Hypothalamus (tissue), 51 donors: ENCODE results near the gene CEP97.
"Not testable (repeated sequence)": the region's sequence is repeated elsewhere in the genome, so short reads cannot be mapped to it uniquely, and the experiment has no call there.

Experiments used
- DNase-seq, 51 donors: peaks; one replicate each; lab custom pipeline; 2025; lab: John Stamatoyannopoulos, UW

The CEP97 gene

DNA sequence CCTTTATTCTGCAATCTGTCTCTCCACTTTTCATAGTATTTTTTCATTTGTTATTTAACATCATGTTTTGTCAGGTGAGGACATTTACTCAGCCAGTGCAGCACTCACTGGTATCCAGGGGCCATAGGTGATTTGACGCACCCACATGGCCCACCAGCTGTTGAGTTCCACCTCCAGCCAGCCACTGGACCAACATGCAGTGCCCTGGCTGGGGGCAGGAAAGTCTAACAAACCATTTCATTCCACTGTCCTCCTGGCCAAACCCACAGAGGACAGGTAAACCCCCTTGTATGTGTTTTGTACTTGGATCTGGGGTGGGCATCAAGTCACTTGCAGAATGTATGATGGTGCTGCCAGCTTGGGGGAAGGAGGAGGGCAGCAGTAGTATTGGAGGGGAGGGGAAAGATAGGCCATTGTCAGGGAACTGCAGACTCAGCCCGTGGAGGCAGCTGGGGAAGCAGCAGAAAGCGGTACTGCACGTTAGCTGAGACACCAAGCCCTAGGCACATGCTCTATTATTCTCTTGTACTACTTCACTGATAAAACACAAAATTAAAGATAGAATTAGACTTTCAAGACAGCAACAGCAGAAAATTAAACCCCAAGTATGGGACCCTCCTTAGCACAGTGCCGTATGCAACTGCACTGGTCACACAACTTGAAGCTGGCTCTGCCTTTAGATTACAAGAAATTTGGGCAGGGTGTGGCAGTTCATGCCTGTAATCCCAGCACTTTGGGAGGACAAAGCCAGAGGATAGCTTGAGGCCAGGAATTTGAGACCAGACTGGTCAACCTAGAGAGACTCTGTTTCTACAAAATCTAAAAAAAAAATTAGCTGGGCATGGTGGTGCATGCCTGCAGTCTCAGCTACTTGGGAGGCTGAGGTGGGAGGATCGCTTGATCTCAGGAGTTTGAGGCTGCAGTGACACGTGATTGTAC lies 22.4 kb upstream of the CEP97 start:
- DNase-seq: no peak

DNA sequence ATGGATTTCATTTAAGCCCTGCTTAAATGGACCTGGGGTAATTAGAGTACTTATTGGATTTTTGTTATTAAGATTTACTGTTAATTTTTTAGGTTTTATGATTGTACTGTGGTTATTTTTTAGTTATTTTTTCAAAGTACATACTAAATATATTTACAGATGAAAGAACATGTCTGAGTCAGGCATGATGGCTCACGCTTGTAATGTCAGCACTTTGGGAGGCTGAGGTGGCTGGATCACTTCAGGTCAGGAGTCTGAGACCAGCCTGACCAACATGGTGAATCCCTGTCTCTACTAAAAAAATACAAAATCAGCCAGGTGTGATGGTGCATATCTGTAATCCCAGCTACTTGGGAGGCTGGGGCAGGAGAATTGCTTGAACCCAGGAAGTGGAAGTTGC lies 21.7 kb upstream of the CEP97 start:
- DNase-seq: no peak

DNA sequence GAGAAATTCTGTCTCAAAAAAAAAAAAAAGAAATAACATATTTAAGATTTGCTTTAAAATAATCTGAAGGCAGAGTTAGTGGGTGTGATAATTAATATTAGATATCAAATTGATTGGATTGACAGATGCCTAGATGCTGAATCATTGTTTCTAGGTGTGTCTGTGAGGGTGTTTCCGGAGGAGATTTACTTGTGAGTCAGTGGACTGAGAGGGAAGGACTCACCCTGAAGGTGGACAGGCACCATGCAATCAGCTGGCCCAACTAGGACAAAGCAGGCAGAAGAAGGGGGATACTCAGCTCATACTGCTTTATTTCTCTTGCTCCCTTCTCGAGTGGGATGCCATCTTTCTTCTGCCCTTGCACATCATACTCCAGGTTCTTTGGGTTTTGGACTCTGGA lies 21.2 kb upstream of the CEP97 start:
- DNase-seq: no peak

- DNase-seq: not testable (repeated sequence)
Measured at GRCh38 chr3:101704639-101705038, 19.8 kb upstream of the CEP97 start.

- no peak for DNase-seq
Measured at GRCh38 chr3:101709126-101709525, 15.3 kb upstream of the CEP97 start.

DNA sequence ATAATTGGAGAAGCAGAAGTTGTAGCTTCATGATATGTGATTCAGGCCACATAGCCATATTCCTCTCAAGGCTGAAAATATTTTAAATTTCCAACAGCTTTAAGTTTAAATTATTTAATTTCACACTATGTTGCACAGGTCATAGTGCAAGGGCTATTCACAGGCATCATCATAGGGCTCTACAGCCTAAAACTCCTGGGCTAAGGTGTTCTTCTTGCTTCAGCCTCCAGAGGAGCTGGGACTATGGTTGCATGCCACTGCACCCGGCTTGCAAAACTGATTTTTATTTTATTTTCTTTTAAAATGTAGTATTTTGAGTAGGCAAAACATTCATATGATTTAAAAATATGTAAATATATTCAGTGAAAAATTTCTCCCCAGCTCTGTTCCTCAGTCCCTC lies 6.0 kb upstream of the CEP97 start:
- DNase-seq: no peak

- DNase-seq: no peak
Measured at GRCh38 chr3:101719604-101720185, 4.7 kb upstream of the CEP97 start.

DNA sequence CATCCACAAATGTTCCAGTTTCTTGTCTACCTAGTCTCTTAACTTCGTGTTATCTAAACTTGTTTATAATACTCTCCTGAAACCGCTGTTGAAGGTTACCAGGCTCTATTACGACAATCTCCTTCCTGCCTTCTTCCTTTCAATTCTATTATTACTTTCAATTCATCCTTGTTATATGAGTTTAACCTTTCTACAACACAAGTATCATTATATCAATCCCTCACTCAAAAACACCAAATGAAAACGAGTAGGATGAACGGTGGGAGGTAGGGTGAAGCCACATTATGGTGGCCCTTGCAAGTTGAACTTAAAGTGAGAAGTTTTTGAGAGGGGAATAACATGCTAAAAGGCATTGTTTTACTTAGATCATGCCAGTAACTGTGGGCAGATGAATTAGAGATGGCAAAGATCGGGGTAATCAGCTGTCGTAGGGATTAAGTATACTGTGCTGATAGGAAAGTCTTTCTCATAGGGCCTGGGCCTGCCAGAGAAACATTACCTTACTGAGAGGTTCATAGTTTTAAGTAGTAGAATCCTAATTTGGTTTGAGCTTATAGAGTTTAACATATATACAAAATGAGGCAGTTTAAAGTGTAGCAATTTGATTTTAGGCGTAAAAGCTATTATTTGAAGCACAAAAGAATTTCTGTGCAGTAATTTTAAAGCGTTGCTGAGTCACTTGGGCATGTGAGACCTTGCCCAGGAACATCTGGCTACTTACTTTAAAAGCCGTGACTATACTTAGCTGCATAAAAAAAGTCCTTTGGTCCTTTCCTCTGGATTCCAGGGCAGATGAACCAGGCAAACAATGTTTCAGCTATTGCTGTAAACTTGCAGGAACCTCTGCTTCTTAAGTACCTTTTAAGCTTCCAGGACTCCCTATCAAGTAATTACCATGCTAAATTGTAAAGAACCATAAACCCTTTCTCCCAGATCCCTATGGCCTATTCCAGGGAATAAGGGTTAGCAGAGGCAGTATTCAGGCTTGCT lies 3.3 kb upstream of the CEP97 start:
- DNase-seq: no peak

DNA sequence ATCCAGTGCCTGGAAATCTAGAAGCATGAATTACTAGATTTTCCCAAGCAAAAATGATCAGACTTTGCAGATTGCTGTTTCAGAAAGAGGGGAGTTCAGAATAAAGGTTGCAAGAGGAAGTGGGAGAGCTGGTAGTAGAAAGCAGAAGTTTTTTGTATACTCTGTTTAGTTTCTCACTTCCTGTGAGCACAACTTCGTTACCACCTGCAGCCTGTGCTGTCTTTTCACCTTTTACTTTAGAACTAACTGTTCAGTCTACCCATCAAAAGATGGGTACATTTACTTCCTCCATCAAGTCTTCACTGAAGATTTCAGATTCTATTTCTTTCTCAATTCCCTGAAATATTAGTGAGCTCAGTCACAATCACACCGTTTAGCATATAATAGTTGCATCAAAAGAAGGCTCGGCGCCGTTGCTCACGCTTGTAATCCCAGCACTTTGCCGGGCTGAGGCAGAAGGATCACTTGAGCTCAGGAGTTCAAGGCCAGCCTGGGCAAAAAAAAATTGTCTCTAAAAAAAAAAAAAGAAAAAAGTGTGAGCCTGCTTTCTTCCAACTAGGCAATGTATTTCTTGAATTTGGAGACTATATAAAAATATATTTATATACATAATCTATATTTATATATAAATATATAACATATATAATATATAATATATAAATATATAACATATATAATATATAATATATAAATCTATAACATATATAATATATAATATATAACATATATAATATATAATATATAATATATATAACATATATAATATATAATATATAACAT lies 1.8 kb upstream of the CEP97 start:
- no peak for DNase-seq

- DNase-seq: peak in 32 of 51 donors; percentile 20 to 80 (median 39)
Measured at GRCh38 chr3:101725194-101725889, 928 bp downstream of the CEP97 start.

DNA sequence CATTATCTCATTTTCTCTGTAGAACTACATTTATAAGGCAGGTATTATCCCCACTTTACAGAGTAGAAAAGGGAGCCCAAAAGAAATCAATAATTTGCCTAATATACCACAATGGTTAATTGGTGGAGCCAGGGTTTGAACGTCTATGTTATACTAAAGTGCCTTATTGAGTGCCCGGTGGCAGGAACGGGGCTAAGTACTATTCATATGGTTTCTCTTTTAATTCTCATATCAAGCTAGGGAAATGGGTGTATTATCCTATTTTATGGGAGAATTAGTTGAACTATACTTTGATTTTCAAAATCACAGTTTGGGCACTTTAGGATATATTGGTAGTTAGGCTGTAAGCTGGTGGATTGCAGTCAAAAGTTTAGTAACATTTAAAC lies 1.5 kb downstream of the CEP97 start:
- no peak for DNase-seq

DNA sequence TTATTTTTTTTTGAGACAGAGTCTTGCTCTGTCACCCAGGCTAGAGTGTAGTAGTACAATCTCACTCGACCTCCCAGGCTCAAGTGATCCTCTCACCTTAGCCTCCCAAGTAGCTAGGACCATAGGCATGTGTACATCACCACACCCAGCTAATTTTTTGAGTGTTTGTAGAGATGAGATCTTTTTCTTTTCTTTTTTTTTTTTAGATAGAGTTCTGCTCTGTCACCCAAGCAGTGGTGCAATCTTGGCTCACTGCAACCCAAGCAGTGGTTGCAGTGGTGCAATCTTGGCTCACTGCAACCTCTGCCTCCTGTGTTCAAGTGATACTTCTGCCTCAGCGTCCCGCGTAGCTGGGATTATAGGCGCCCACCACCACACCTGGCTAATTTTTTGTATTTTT lies 5.2 kb downstream of the CEP97 start:
- no peak for DNase-seq

DNA sequence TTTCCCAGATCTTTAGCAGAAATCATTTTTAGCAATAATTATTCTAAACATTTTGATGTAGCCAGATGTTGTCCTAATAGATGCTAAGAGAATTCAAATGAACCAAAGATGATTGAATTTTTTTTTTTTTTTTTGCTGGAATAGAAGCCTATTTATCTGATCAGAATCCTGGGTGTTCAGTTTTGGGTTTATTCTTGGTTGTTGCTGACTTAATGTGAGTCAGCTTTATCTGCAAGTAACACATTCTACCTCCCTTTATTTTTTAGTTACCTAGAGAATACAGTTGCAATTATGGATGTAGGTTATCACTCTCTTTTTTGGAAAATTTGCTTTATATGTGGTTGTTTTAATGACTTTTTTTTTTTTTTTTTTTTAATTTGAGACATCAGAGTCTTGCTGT lies 6.4 kb downstream of the CEP97 start:
- DNase-seq: no peak

DNA sequence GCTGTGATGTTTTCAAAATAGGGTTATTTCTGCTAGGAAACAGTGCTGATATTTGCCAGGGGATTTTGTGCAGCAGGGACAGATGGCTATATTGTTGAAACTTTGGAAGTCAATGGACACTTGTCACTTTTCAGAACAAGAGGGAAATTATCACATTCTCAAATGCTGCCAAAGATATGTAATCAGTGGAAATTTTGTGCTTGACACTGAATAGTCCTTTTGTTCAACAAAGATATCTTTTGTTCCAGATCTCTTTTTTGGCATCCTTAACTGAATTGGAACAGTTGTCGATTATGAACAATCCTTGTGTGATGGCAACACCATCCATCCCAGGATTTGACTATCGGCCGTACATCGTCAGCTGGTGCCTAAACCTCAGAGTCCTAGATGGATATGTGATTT lies 7.8 kb downstream of the CEP97 start:
- DNase-seq: peak in 23 of 51 donors; percentile 3 to 84 (median 17)

- no peak for DNase-seq
Measured at GRCh38 chr3:101735833-101736232, 11.4 kb downstream of the CEP97 start.

DNA sequence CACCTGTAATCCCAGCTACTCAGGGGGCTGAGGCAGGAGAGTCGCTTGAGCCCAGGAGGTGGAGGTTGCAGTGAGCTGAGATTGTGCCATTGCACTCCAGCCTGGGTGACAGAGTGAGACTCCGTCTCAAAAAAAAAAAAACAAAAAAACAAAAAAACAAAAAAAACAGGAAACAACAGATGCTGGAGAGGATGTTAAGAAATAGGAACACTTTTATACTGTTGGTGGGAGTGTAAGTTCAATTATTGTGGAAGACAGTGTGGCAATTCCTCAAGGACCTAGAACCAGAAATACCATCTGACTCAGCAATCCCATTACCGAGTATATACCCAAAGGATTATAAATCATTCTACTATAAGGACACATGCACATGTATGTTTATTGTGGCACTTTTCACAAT lies 17.5 kb downstream of the CEP97 start:
- DNase-seq: not testable (repeated sequence)

DNA sequence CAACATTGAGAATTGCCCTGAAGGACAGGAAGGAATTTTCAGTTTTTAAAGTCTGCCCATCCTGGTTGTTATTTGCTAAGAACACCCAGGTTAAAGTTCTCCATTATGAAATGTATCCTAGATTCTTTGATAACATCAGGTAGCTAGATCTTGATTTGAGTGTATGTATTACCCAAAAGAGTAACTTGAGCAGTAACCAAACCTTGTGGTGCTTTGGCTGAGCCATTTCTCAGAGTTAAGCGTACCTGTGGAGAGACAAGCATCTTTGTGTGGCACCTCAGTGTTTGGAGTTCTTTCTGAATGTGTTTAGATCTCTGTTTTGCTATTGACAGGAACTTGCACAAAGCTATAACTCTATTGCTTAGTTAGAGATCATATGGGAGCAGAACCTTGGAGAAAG lies 20.4 kb downstream of the CEP97 start:
- DNase-seq: no peak

DNA sequence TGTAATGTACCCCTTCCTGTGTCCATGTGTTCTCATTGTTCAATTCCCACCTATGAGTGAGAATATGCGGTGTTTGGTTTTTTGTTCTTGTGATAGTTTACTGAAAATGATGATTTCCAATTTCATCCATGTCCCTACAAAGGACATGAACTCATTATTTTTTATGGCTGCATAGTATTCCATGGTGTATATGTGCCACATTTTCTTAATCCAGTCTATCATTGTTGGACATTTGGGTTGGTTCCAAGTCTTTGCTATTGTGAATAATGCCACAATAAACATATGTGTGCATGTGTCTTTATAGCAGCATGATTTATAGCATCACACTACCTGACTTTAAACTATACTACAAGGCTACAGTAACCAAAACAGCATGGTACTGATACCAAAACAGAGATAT lies 21.5 kb downstream of the CEP97 start:
- DNase-seq: not testable (repeated sequence)

GRCh38 chr3:101753386-101754113 lies 29.1 kb downstream of the CEP97 start:
- DNase-seq: not testable (repeated sequence)
